ENCODE results near the gene LGR6.

DNA sequence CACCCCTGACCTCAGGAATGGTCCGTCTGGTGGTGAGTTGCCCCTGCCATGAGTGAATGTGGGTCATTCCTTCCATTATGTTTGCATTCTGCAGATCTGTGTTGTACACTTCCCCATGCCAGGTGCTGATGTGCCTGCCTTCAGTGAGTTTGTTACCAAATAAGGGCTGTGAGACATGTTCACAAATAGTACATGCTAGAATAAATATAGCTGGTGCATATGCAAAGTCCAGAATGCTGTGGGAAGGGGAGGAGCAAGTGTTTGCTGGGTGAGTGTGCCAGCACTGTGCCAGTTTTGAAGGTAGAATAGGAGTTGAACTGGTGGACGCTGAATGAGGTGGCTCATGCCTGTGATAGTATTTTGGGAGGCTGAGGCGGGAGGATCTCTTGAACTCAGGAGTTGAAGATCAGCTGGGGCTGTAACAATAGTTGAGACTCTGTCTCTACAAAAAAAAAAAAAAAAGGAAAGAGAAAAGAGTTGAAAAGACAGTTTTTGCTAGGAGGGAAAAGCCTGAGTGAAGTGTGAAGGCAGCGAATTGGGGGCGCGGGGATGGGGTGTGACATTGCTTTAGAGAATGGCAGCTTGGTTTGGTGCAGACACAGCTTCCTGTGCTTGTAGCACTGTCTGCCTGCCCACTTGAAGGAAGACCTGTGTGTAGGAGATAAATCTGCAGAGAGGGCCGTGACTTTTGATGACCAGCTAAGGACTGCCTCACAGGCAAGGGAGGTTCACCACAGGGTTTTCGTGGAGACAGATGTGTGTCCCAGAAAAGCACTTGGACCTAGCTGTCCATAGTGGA is 61.1 kb downstream of the LGR6 start:
- TF ChIP-seq POLR2AphosphoS5 (IDR thresholded peaks at IDR 0.05) (no peak), EP300 (IDR thresholded peaks at IDR 0.05) (no peak)

Data from suprapubic skin (tissue), 4 donors.